Mesendoderm (in vitro differentiated cells): Measurements from ENCODE around the gene THEMIS2. TPM values are rescaled to one million over a fixed set of nuclear protein-coding genes. Genes with fewer than 3 reads are reported as not detected.
A peak's percentile ranks its signal among the peaks of the same experiment; 100 is the strongest.
"Not testable (repeated sequence)": the region's sequence is repeated elsewhere in the genome, so short reads cannot be mapped to it uniquely, and the experiment has no call there.

Experiments
- DNase-seq: peaks from one replicate; pipeline ENCODE4 v3.0.0; 2013
- H2AK5ac ChIP-seq: 2 replicates; pipeline ENCODE4 v1.6.1; 2013; ENCODE audit warnings: low read length, inconsistent platforms
- H2BK120ac ChIP-seq: 2 replicates; pipeline ENCODE4 v1.6.1; 2013; ENCODE audit warnings: low read depth, mild to moderate bottlenecking, low read length, moderate library complexity, mixed read lengths
- H2BK15ac ChIP-seq: replicated peaks from 2 replicates; pipeline ENCODE4 v1.6.1; 2013; ENCODE audit warnings: low read depth, mild to moderate bottlenecking, moderate library complexity
- H2BK5ac ChIP-seq: 2 replicates; pipeline ENCODE4 v1.6.1; 2013; ENCODE audit warnings: low read length, inconsistent platforms
- H3K18ac ChIP-seq: 2 replicates; pipeline ENCODE4 v1.6.1; 2013; ENCODE audit warnings: mild to moderate bottlenecking, low read length, mixed read lengths
- H3K23ac ChIP-seq: one replicate; pipeline ENCODE4 v1.6.1; 2013; ENCODE audit warnings: low read length
- H3K27ac ChIP-seq: 2 replicates; pipeline ENCODE4 v1.5.1; 2013; ENCODE audit warnings: low read depth, mild to moderate bottlenecking, inconsistent platforms, low read length, moderate library complexity
- H3K27me3 ChIP-seq: 2 replicates; pipeline ENCODE4 v1.6.1; 2013; ENCODE audit warnings: low read length, control low read depth, mild to moderate bottlenecking, inconsistent platforms; ENCODE audit not compliant: insufficient read depth, poor library complexity
- H3K36me3 ChIP-seq: 2 replicates; pipeline ENCODE4 v1.6.1; 2013; ENCODE audit warnings: low read length, inconsistent platforms; ENCODE audit not compliant: control insufficient read depth, insufficient read depth
- H3K4ac ChIP-seq: one replicate; pipeline ENCODE4 v1.6.1; 2013; ENCODE audit warnings: low read depth, mild to moderate bottlenecking, low read length, moderate library complexity
- H3K4me1 ChIP-seq: 2 replicates; pipeline ENCODE4 v1.6.1; 2013; ENCODE audit warnings: low read depth, low read length, inconsistent platforms; ENCODE audit not compliant: control insufficient read depth
- H3K4me2 ChIP-seq: 2 replicates; pipeline ENCODE4 v1.6.1; 2013; ENCODE audit warnings: low read length
- H3K4me3 ChIP-seq: 2 replicates; pipeline ENCODE4 v1.5.1; 2013; ENCODE audit warnings: mild to moderate bottlenecking, low read length
- H3K56ac ChIP-seq: one replicate; pipeline ENCODE4 v1.6.1; 2013; ENCODE audit warnings: low read length
- H3K79me1 ChIP-seq: 2 replicates; pipeline ENCODE4 v1.6.1; 2013; ENCODE audit warnings: low read length, inconsistent platforms
- H3K79me2 ChIP-seq: 2 replicates; pipeline ENCODE4 v1.6.1; 2013; ENCODE audit warnings: mild to moderate bottlenecking, low read length; ENCODE audit not compliant: control insufficient read depth, insufficient read depth
- H3K9ac ChIP-seq: 2 replicates; pipeline ENCODE4 v1.6.1; 2013; ENCODE audit warnings: low read length, inconsistent platforms
- H4K5ac ChIP-seq: one replicate; pipeline ENCODE4 v1.6.1; 2013; ENCODE audit warnings: low read length
- H4K8ac ChIP-seq: one replicate; pipeline ENCODE4 v1.6.1; 2013; ENCODE audit warnings: low read depth, mild to moderate bottlenecking, control low read depth, low read length, moderate library complexity
- WGBS: extraction: QIAGEN DNeasy Blood & Tissue Kit; methylation state at CpG from one replicate; pipeline ENCODE4 v1.1.7; 2013; ENCODE audit warnings: low lambda C conversion rate, missing lambda C conversion rate; ENCODE audit not compliant: insufficient coverage; ENCODE audit errors: extremely low coverage; 5-methylcytosine and 5-hydroxymethylcytosine counted together
- polyA plus RNA-seq, 2 experiments: library from polyadenylated mRNA; stranded (reverse); fragments of 200-250 nt; gene quantifications; one replicate each; pipeline ENCODE4 v1.2.3, GENCODE V29; 2013

THEMIS2 gene
- polyA plus RNA-seq (2013, experiment 1 of 2): 3.9 TPM
- polyA plus RNA-seq (2013, experiment 2 of 2): 4.1 TPM

DNA sequence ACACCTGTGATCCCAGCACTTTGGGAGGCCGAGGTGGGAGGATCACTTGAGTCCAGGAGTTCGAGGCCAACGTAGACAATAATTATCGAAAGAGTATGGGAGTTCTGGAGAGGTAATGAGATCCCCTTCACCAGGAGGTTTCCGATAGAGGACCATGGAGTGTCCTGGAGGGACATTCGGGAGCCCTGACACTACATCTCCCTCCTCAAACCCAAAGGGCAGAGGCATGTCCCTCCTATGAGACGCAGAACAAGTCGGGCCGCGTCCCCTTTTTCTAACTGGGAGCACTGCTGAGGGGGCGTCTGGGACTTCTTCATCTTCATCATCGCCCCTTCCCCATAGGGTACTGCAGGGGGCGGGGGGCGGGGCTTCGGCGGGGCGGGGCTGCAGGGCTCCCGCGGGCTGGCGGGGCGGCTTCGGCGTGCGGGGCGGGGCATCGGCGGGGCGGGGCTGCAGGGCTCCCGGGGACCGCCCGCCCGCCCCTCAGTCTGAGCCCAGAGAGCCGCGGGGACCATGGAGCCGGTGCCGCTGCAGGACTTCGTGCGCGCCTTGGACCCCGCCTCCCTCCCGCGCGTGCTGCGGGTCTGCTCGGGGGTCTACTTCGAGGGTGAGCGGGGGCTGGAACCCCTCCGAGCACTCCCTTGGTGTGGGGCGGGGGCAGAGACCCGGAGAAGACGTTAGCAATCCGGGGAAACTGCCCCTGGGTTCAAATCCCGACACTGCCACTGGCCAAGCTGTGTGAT, at the start of gene THEMIS2:
Gene THEMIS2, plus strand, starts transcription at position 486 of the 743 bp plus-strand sequence. Its CDS starts 28 bp downstream, at position 514.
- Histone ChIP-seq H3K23ac (no peak within 1 kb of the TSS), H3K18ac (no peak within 1 kb of the TSS), H3K4ac (no peak within 1 kb of the TSS), H2AK5ac (no peak within 1 kb of the TSS), H3K9ac (peak within 1 kb of the TSS; percentile 54), H4K8ac (no peak within 1 kb of the TSS), H4K5ac (no peak within 1 kb of the TSS), H3K27me3 (no peaks in the 10 kb centered on the region), H3K36me3 (no peaks in the 10 kb centered on the region), H3K27ac (no peak within 1 kb of the TSS), H3K4me3 (peak within 1 kb of the TSS; percentile 50), H3K56ac (peak within 1 kb of the TSS; percentile 81), H3K4me2 (peak within 1 kb of the TSS; percentile 84), H2BK15ac (no peak within 1 kb of the TSS), H3K4me1 (no peaks in the 10 kb centered on the region), H2BK120ac (no peak within 1 kb of the TSS), H2BK5ac (no peak within 1 kb of the TSS), H3K79me1 (no peaks in the 10 kb centered on the region), H3K79me2 (no peaks in the 10 kb centered on the region)
- peak; percentile 67 for DNase-seq
- no CpG with 5 or more reads among the region's 53 CpGs for WGBS

DNA sequence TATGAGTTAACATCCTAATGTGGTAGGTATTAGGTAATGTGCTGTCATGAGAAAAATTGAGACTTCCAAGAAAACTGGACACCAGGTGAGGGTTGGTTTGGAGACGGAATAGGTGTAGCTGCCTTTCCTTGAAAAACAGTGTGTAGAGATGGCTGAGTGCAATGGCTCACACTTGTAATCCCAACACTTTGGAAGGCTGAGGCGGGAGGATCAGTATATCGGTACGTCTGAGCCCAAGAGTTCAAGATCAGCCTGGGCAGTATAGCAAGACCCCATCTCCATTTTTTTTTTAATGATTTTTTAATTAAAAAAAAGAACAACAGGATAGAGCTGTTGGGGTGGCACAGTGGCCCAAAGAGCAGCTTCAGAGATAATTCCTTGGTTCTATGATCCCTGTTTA, 48.6 kb upstream of the THEMIS2 start:
- Histone ChIP-seq H3K23ac (no peak overlapping the region), H3K36me3 (no peaks in the 10 kb centered on the region), H3K4ac (no peak overlapping the region), H3K27ac (no peak overlapping the region), H4K8ac (no peak overlapping the region), H3K79me1 (no peaks in the 10 kb centered on the region), H3K9ac (no peak overlapping the region), H2AK5ac (no peak overlapping the region), H2BK120ac (no peak overlapping the region), H4K5ac (no peak overlapping the region), H3K4me1 (no peaks in the 10 kb centered on the region), H3K18ac (no peak overlapping the region), H3K27me3 (no peaks in the 10 kb centered on the region), H3K79me2 (no peaks in the 10 kb centered on the region), H2BK5ac (no peak overlapping the region), H2BK15ac (no peak overlapping the region), H3K4me2 (no peak overlapping the region), H3K56ac (no peak overlapping the region), H3K4me3 (no peak overlapping the region)
- DNase-seq: no peak
- no CpG with 5 or more reads among the region's 4 CpGs for WGBS

DNA sequence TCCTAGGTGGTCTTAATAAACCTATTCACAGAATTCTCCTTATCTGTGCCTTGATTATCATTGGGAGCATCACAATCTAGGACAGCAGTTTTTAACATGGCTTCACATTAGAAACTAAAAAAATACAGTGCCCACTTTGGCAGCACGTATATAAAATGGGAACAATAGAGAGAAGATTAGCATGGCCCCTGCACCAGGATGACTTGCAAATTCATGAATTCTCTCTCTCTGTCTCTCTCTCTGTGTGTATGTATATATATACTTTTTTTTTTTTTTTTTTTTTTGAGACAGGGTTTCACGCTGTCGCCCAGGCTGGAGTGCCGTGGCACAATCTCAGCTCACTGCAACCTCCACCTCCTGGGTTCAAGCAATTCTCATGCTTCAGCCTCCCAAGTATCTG, 47.9 kb upstream of the THEMIS2 start:
- no CpG with 5 or more reads among the region's 4 CpGs for WGBS
- no peaks in the 10 kb centered on the region for H3K79me2 ChIP-seq
- no peaks in the 10 kb centered on the region for H3K4me1 ChIP-seq
- DNase-seq: no peak
- H3K56ac ChIP-seq: no peak overlapping the region
- H2BK120ac ChIP-seq: no peak overlapping the region
- H3K9ac ChIP-seq: no peak overlapping the region
- H4K8ac ChIP-seq: no peak overlapping the region
- no peak overlapping the region for H3K27ac ChIP-seq
- H2BK15ac ChIP-seq: no peak overlapping the region
- no peak overlapping the region for H3K4ac ChIP-seq
- no peak overlapping the region for H2AK5ac ChIP-seq
- H2BK5ac ChIP-seq: no peak overlapping the region
- no peak overlapping the region for H4K5ac ChIP-seq
- no peak overlapping the region for H3K4me3 ChIP-seq
- no peak overlapping the region for H3K4me2 ChIP-seq
- H3K18ac ChIP-seq: no peak overlapping the region
- no peaks in the 10 kb centered on the region for H3K27me3 ChIP-seq
- H3K36me3 ChIP-seq: no peaks in the 10 kb centered on the region
- H3K79me1 ChIP-seq: no peaks in the 10 kb centered on the region
- no peak overlapping the region for H3K23ac ChIP-seq

DNA sequence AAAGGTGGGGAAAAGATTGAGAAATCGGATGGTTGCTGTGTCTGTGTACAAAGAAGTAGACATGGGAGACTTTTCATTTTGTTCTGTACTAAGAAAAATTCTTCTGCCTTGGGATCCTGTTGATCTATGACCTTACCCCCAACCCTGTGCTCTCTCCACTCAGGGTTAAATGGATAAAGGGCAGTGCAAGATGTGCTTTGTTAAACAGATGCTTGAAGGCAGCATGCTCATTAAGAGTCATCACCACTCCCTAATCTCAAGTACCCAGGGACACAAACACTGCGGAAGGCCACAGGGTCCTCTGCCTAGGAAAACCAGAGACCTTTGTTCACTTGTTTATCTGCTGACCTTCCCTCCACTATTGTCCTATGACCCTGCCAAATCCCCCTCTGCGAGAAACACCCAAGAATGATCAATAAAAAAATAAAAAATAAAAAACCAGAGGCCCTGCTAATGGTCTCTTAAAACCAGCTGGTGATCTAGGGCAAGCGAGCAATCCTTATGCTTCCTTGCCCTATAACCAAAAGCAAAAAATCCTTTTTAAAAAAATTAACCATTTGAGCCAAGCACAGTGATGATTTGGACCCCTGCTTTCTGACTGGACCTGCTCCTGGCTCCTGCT, 42.9 kb upstream of the THEMIS2 start:
- not testable (repeated sequence) for H3K18ac ChIP-seq, H3K4ac ChIP-seq, H3K36me3 ChIP-seq, H3K4me1 ChIP-seq, H3K56ac ChIP-seq, H3K9ac ChIP-seq, H2AK5ac ChIP-seq, H3K79me1 ChIP-seq, H2BK15ac ChIP-seq, DNase-seq, H3K27me3 ChIP-seq, H2BK5ac ChIP-seq, H4K5ac ChIP-seq, H3K23ac ChIP-seq, H3K27ac ChIP-seq, H2BK120ac ChIP-seq, H3K4me2 ChIP-seq, H3K4me3 ChIP-seq
- WGBS: no CpG with 5 or more reads among the region's 4 CpGs
- peak overlapping the region; percentile 65 for H4K8ac ChIP-seq
- peaks cover 26% of the 10 kb centered on the region for H3K79me2 ChIP-seq

DNA sequence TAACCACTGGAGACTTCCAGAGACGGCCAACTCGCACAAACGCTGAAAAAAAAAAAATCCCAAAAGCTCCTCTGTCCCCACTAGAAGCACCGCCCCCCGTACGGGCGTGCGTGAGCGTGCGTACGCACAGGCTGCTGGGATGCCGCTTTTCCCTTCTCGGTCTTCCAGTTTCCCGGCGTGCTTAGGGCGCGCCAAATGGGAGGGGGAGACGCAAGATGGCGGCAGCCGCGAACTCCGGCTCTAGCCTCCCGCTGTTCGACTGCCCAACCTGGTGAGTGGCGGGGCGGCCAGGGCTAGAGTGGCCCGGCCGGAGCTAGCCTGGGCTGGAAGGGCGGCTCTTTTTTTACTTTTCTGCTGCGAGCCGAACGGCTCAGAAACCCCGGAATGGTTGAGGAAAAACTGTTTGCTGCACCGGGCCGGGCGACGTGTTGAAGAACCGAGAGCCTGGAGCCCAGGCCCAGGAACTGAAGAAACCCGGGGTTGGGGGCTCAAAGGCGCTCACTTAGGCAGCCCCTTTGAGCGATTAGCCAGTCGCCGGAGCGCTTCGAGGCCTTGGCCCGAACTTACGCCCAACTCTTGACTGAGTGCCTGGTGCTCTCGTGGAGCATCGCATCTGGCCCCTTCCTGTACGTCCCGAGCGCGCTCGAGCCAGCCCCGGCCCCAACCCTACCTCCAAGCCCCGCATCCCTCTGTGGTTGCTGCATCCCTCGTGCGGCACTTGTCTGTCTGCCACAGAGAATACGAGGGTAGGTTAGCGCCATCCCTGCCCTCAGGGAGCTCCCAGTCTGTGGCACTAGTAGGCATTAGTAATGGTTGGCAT, 41.5 kb upstream of the THEMIS2 start, which contains the start of gene PPP1R8:
Gene PPP1R8, plus strand, starts transcription at position 162 of the 820 bp plus-strand sequence. Its CDS starts 54 bp downstream, at position 216.
- H2BK120ac ChIP-seq: no peak within 1 kb of the TSS
- H3K4me3 ChIP-seq: peak within 1 kb of the TSS; percentile 95
- H3K36me3 ChIP-seq: no peaks in the 10 kb centered on the region
- peaks cover 29% of the 10 kb centered on the region for H3K79me2 ChIP-seq
- no CpG with 5 or more reads among the region's 60 CpGs for WGBS
- peak within 1 kb of the TSS; percentile 39 for H3K4me2 ChIP-seq
- H3K27me3 ChIP-seq: no peaks in the 10 kb centered on the region
- peak within 1 kb of the TSS; percentile 83 for H4K8ac ChIP-seq
- H3K9ac ChIP-seq: peak within 1 kb of the TSS; percentile 96
- no peak within 1 kb of the TSS for H2AK5ac ChIP-seq
- DNase-seq: peak; percentile 99
- peaks cover 12% of the 10 kb centered on the region for H3K79me1 ChIP-seq
- no peak within 1 kb of the TSS for H2BK5ac ChIP-seq
- no peak within 1 kb of the TSS for H2BK15ac ChIP-seq
- H3K4ac ChIP-seq: peak within 1 kb of the TSS; percentile 98
- peak within 1 kb of the TSS; percentile 55 for H3K27ac ChIP-seq
- H3K4me1 ChIP-seq: peaks cover 8% of the 10 kb centered on the region
- H3K23ac ChIP-seq: peak within 1 kb of the TSS; percentile 73
- H4K5ac ChIP-seq: no peak within 1 kb of the TSS
- H3K18ac ChIP-seq: peak within 1 kb of the TSS; percentile 81
- H3K56ac ChIP-seq: peak within 1 kb of the TSS; percentile 99
